Keratinocyte (primary cell): Measurements from ENCODE around the gene MAN2B1. TPM values are rescaled to one million over a fixed set of nuclear protein-coding genes. Genes with fewer than 3 reads are reported as not detected.

ENCODE experiments used
- DNase-seq: peaks from one replicate; pipeline ENCODE4 v3.0.0-alpha.2; 2011; ENCODE audit warnings: low read depth, missing footprints, low spot score
- FAIRE-seq: peaks from 2 replicates; lab custom pipeline; 2011; peaks lifted over from hg19 to GRCh38; lab: Jason Lieb, UNC
- H2AFZ ChIP-seq: 2 replicates; pipeline ENCODE4 v1.6.0; 2012; ENCODE audit warnings: low read length, control low read depth, inconsistent platforms; ENCODE audit not compliant: control insufficient read depth
- H3K27ac ChIP-seq: 2 replicates; pipeline ENCODE4 v1.5.1; 2011; ENCODE audit warnings: low read length; ENCODE audit not compliant: control insufficient read depth, insufficient read depth
- H3K27me3 ChIP-seq: 3 replicates; pipeline ENCODE4 v1.6.0; 2011; ENCODE audit warnings: low read length; ENCODE audit not compliant: control insufficient read depth, insufficient read depth; ENCODE audit errors: extremely low read depth
- H3K36me3 ChIP-seq, 2 experiments: 2 replicates in 1 of 2; 3 replicates in 1 of 2; pipeline ENCODE4 v1.5.1; 2011; ENCODE audit warnings: low read length in 2 of 2, mild to moderate bottlenecking in 1 of 2; ENCODE audit not compliant: control insufficient read depth in 2 of 2, insufficient read depth in 2 of 2; ENCODE audit errors: extremely low read depth in 1 of 2
- H3K4me1 ChIP-seq: 3 replicates; pipeline ENCODE4 v1.5.1; 2011; ENCODE audit warnings: low read length; ENCODE audit not compliant: control insufficient read depth, insufficient read depth; ENCODE audit errors: extremely low read depth
- H3K4me2 ChIP-seq: 3 replicates; pipeline ENCODE4 v1.6.0; 2011; ENCODE audit warnings: low read depth, low read length; ENCODE audit not compliant: control insufficient read depth, insufficient read depth; ENCODE audit errors: extremely low read depth
- H3K4me3 ChIP-seq, 3 experiments: fragments of 200-600 bp in 1 of 3; sonication (generic) in 1 of 3; 2 replicates in 2 of 3; 3 replicates in 1 of 3; pipeline ENCODE4 v1.5.1; 2011 to 2016; ENCODE audit warnings: low read length in 3 of 3, mild to moderate bottlenecking in 3 of 3, control low read depth in 2 of 3, inconsistent platforms in 1 of 3, low read depth in 1 of 3, mixed read lengths in 1 of 3, mixed run types in 1 of 3, moderate library complexity in 1 of 3; ENCODE audit not compliant: control insufficient read depth in 2 of 3, insufficient read depth in 2 of 3; ENCODE audit errors: extremely low read depth in 1 of 3
- H3K79me2 ChIP-seq: 2 replicates; pipeline ENCODE4 v1.6.0; 2012; ENCODE audit warnings: low read length; ENCODE audit not compliant: control insufficient read depth, insufficient read depth
- H3K9ac ChIP-seq: 3 replicates; pipeline ENCODE4 v1.6.0; 2011; ENCODE audit warnings: low read length; ENCODE audit not compliant: control insufficient read depth, insufficient read depth; ENCODE audit errors: extremely low read depth
- H3K9me1 ChIP-seq: 3 replicates; pipeline ENCODE4 v1.6.0; 2011; ENCODE audit warnings: low read length; ENCODE audit not compliant: control insufficient read depth, insufficient read depth; ENCODE audit errors: extremely low read depth
- H3K9me3 ChIP-seq: 2 replicates; pipeline ENCODE4 v1.5.1; 2012; ENCODE audit warnings: low read depth, low read length; ENCODE audit not compliant: control insufficient read depth
- H4K20me1 ChIP-seq: 3 replicates; pipeline ENCODE4 v1.6.0; 2011; ENCODE audit warnings: low read length; ENCODE audit not compliant: control insufficient read depth, insufficient read depth; ENCODE audit errors: extremely low read depth
- CTCF ChIP-seq, 3 experiments: IDR thresholded peaks in 1 of 3; conservative IDR thresholded peaks in 1 of 3; optimal IDR thresholded peaks in 1 of 3; 2 replicates in 2 of 3; 3 replicates in 1 of 3; pipeline versions ENCODE3 to v1.5.1; 2011; ENCODE audit warnings: low read length in 3 of 3, mild to moderate bottlenecking in 3 of 3, moderate library complexity in 2 of 3, control low read depth in 1 of 3, inconsistent platforms in 1 of 3; ENCODE audit not compliant: insufficient read depth in 2 of 3; ENCODE audit errors: extremely low read depth in 1 of 3
- EZH2 ChIP-seq: IDR thresholded peaks from one replicate; pipeline ENCODE4 v1.6.1; 2012; ENCODE audit warnings: inconsistent platforms, mild to moderate bottlenecking, low read length, moderate library complexity
- dilution Hi-C: fragments of 300-500 bp; cut with MboI; formaldehyde crosslinking; loops from one replicate; pipeline ENCODE4 v1.7.0; 2020; ENCODE audit warnings: low sequenced_read_pairs; ENCODE audit not compliant: extremely low pct_ligation_motif_present
- polyA plus RNA-seq, 5 experiments: library from polyadenylated mRNA; depleted of rRNA in 3 of 5; stranded (reverse) in 3 of 5; stranded (forward) in 1 of 5; unstranded in 1 of 5; fragments of >200 nt; gene quantifications; 1 replicate in 1 of 5; 2 replicates in 3 of 5; 3 replicates in 1 of 5; pipeline versions ENCODE4 v1.2.1 to v1.2.3, GENCODE V29; 2011 to 2012; ENCODE audit warnings: missing spikeins in 2 of 5, low read depth in 1 of 5, low replicate concordance in 1 of 5

MAN2B1 gene
- polyA plus RNA-seq, 1 donor (not counting 4 experiments of a cell fraction or from before 2014, with no cell fraction given): 17.0 TPM

GRCh38 chr19:12676928-12677327, 10.4 kb upstream of the MAN2B1 start:
- H3K36me3 ChIP-seq: peaks cover 19 to 31% of the 10 kb centered on the region in 2 experiments
- DNase-seq (no peak), FAIRE-seq (no peak)
- no peaks in the 10 kb centered on the region for H3K4me1 ChIP-seq
- no peak overlapping the region for H3K4me2 ChIP-seq
- no peaks in the 10 kb centered on the region for H3K9me1 ChIP-seq
- TF ChIP-seq CTCF (optimal IDR thresholded peaks at IDR 0.05 in 1 of 3, IDR thresholded peaks at IDR 0.05 in 1 of 3, conservative IDR thresholded peaks at IDR 0.05 in 1 of 3; ENCODE audit: extremely low read depth in 1 of 3, insufficient read depth in 2 of 3, low read length in 3 of 3) (no peak), EZH2 (no peak)
- dilution Hi-C loops: no loop called here
- H3K9ac ChIP-seq: no peak overlapping the region
- H2AFZ ChIP-seq: no peak overlapping the region
- H3K4me3 ChIP-seq: no peak overlapping the region
- H3K27ac ChIP-seq: no peak overlapping the region
- no peaks in the 10 kb centered on the region for H3K27me3 ChIP-seq
- peaks cover 12% of the 10 kb centered on the region for H3K79me2 ChIP-seq
- H3K9me3 ChIP-seq: no peaks in the 10 kb centered on the region
- H4K20me1 ChIP-seq: peaks cover 4% of the 10 kb centered on the region

GRCh38 chr19:12676384-12676792, 9.8 kb upstream of the MAN2B1 start:
- Histone ChIP-seq H3K9me3 (no peaks in the 10 kb centered on the region), H3K36me3 (peaks cover 19 to 31% of the 10 kb centered on the region in 2 experiments), H3K9me1 (no peaks in the 10 kb centered on the region), H3K4me3 (no peak overlapping the region), H3K4me2 (no peak overlapping the region), H3K27me3 (no peaks in the 10 kb centered on the region), H3K79me2 (peaks cover 12% of the 10 kb centered on the region), H3K9ac (no peak overlapping the region), H4K20me1 (peaks cover 4% of the 10 kb centered on the region), H3K27ac (no peak overlapping the region), H2AFZ (no peak overlapping the region), H3K4me1 (no peaks in the 10 kb centered on the region)
- FAIRE-seq (no peak), DNase-seq (peak; percentile 57)
- dilution Hi-C loops: no loop called here
- TF ChIP-seq EZH2 (no peak), CTCF (optimal IDR thresholded peaks at IDR 0.05 in 1 of 3, IDR thresholded peaks at IDR 0.05 in 1 of 3, conservative IDR thresholded peaks at IDR 0.05 in 1 of 3; ENCODE audit: extremely low read depth in 1 of 3, insufficient read depth in 2 of 3, low read length in 3 of 3) (peak; percentile 91 to 95 (median 93))
